ENCODE data around the gene STK39.

DNA sequence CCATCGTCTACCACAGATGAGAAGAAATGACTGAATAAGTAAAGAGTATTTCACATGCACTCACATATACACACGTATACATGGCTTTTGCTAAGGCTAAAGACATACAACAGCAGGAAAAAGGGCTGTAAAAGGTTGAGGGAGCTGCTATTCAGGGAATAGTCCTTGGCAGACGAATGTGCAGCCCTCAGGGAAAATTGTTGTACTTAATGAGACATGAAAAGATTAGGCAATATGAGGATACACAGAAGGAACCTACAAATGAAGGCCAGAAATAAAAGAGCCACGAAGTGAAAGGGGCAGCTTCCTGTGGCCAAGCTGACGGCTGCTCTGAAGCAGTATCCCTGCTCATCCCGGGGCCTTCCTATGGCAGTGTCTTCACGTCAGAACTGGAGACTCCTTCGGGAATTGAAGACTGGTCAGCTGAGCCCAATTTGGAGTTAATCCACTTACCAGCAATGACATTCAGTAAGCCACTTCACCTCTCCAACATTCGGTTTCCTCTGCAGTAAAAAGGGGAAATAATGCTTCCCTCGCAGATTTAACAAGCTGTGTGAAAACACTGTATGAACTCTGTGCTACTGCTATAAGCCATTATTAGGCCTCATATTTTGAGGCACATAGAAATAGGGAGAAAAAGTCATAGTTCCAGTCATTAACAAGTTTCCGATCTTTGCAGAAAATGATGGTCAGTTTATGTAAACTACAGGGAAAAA is 221.8 kb downstream of the STK39 start:
- TF ChIP-seq, protein P1, sequence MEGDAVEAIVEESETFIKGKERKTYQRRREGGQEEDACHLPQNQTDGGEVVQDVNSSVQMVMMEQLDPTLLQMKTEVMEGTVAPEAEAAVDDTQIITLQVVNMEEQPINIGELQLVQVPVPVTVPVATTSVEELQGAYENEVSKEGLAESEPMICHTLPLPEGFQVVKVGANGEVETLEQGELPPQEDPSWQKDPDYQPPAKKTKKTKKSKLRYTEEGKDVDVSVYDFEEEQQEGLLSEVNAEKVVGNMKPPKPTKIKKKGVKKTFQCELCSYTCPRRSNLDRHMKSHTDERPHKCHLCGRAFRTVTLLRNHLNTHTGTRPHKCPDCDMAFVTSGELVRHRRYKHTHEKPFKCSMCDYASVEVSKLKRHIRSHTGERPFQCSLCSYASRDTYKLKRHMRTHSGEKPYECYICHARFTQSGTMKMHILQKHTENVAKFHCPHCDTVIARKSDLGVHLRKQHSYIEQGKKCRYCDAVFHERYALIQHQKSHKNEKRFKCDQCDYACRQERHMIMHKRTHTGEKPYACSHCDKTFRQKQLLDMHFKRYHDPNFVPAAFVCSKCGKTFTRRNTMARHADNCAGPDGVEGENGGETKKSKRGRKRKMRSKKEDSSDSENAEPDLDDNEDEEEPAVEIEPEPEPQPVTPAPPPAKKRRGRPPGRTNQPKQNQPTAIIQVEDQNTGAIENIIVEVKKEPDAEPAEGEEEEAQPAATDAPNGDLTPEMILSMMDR (conservative IDR thresholded peaks at IDR 0.05 in 1 of 2, IDR thresholded peaks at IDR 0.05 in 1 of 2; ENCODE audit: low read depth in 1 of 2, low read length in 2 of 2) = no peak
- TF ChIP-seq EZH2 (IDR thresholded peaks at IDR 0.05; ENCODE audit: low read length, missing control alignments) = no peak

Measured in fibroblast of lung (primary cell).